Measurements from ENCODE around the gene HTRA1. TPM values are rescaled to one million over a fixed set of nuclear protein-coding genes. Genes with fewer than 3 reads are reported as not detected.

The HTRA1 gene
- total and polyA plus RNA-seq, 9 donors, result 54.2 to 325 (median 116) TPM

- H3K4me3 ChIP-seq (ENCODE audit: low read length), result peak overlapping the region; percentile 62
- peaks cover 34% of the 10 kb centered on the region for H3K4me1 ChIP-seq (ENCODE audit: control insufficient read depth, insufficient read depth, low read length)
- no peak for DNase-seq
- H3K9me3 ChIP-seq (replicated peaks; ENCODE audit: control insufficient read depth, low read depth, low read length), result no peaks in the 10 kb centered on the region
- WGBS (ENCODE audit: insufficient coverage), result under 1% methylated on average over 92 of the region's 95 CpGs
- H3K27ac ChIP-seq (ENCODE audit: low read length), result peak overlapping the region; percentile 65
- H3K36me3 ChIP-seq (ENCODE audit: control insufficient read depth, insufficient read depth, low read length), result no peaks in the 10 kb centered on the region
- peaks cover 58% of the 10 kb centered on the region for H3K27me3 ChIP-seq (ENCODE audit: control insufficient read depth, insufficient read depth, low read length)
Measured at GRCh38 chr10:122461729-122462532, 578 bp downstream of the HTRA1 start.

DNA sequence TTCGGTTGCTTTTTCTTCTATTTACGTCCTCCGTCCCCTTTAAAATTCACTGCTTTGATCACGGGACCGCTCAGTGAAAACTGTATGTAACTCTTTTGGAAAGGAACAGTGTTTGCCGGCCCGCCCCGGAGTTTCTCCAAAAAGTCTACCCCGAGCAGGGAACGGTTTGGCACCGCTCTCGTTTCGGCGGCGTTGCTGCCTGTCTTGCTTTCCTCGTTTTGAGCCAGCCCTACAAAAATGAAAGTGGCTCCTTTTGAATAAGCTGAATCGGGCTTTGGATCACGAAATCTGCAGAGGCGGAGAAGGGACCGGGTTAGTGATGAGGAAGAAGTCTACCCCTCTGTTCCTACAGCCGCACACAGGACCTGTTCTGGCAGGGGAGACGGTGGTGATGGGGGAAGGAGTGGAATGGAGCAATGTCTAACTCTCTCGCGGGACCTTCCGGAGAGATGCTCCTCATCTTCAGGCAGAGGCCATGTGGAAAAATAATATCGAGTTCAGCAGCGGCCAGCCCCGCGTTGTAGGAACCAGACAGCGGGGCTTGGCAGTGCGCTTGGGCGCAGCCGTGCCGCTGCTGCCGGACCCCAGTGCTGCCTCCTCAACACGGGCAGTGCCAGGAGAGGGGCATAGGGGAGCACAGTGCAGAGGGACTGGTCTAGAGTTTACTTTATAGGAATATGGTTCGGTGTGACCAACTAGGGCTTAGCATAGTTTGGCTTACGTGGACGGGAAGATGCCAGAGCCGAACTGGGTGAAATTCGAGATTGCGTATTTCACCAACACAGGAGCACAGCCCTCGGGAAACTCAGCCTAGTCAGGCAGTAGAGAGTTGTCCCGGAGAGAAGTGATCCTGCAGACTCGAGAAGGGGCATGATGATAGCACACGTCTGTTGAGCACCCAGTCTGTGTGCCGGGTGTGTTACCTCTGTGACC, 1.4 kb downstream of the HTRA1 start:
- Histone ChIP-seq H3K4me3 (ENCODE audit: low read length) (peak overlapping the region; percentile 62), H3K9me3 (replicated peaks; ENCODE audit: control insufficient read depth, low read depth, low read length) (no peaks in the 10 kb centered on the region), H3K4me1 (ENCODE audit: control insufficient read depth, insufficient read depth, low read length) (peaks cover 34% of the 10 kb centered on the region), H3K27me3 (ENCODE audit: control insufficient read depth, insufficient read depth, low read length) (peaks cover 57% of the 10 kb centered on the region), H3K36me3 (ENCODE audit: control insufficient read depth, insufficient read depth, low read length) (peaks cover 2% of the 10 kb centered on the region), H3K27ac (ENCODE audit: low read length) (peak overlapping the region; percentile 65)
- peak; percentile 89 for DNase-seq
- 6% methylated on average over 32 of the region's 47 CpGs for WGBS (ENCODE audit: insufficient coverage)

DNA sequence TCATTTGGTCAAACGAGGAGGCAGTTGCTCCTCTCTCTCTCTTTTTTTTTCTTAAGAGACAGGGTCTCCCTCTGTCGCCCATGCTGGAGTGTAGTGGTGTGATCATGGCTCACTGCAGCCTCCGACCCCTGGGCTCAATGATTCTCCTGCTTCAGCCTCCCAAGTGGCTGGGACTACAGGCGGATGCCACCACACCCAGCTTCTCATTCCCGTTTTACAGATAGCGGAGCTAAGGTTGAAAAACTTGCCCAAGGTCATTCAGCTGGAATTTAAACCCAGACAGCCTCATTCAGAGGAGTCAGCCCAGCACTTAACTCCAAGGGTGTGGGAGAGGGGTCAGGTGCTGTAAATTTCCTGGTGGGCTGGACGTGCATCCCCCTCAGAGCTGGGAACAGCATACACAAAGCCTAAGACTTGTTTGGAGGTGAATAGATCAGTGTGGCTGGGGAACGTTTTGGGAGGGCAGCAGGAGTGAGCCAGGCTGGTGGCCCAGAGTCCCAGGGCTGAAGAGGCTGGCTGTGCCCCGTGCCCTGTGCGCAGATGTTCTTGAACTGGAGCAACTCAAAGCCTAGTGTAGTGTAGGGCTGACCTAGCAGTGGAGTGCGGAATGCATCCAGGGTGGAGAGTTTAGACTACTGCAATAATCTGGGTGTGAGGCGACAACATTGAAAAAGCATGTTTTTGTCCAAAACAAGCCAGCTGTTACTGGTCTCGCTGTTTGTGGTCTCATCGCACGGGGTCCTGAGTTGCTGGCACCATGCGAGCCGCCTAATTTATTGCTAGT, 2.3 kb downstream of the HTRA1 start:
- Histone ChIP-seq H3K9me3 (replicated peaks; ENCODE audit: control insufficient read depth, low read depth, low read length) (no peaks in the 10 kb centered on the region), H3K27ac (ENCODE audit: low read length) (no peak overlapping the region), H3K27me3 (ENCODE audit: control insufficient read depth, insufficient read depth, low read length) (peaks cover 52% of the 10 kb centered on the region), H3K4me1 (ENCODE audit: control insufficient read depth, insufficient read depth, low read length) (peaks cover 31% of the 10 kb centered on the region), H3K4me3 (ENCODE audit: low read length) (peak overlapping the region; percentile 62), H3K36me3 (ENCODE audit: control insufficient read depth, insufficient read depth, low read length) (peaks cover 2% of the 10 kb centered on the region)
- DNase-seq, result no peak
- 70% methylated on average over 11 of the region's 17 CpGs for WGBS (ENCODE audit: insufficient coverage)

DNA sequence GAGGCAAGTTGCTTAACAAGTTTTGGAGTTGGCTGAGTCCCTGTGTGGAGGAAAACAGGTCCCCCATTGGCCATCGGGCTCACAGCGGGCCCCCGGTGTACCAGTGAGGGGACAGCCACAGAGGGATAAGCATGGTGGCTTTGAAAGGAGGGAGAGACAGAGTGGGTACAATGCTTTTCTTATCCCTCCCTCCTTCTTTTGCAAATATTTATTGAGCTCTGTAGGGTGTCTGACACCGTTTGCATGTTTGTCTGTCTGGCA, 2.8 kb downstream of the HTRA1 start:
- Histone ChIP-seq H3K4me1 (ENCODE audit: control insufficient read depth, insufficient read depth, low read length) (peaks cover 31% of the 10 kb centered on the region), H3K36me3 (ENCODE audit: control insufficient read depth, insufficient read depth, low read length) (peaks cover 2% of the 10 kb centered on the region), H3K27me3 (ENCODE audit: control insufficient read depth, insufficient read depth, low read length) (peaks cover 47% of the 10 kb centered on the region), H3K27ac (ENCODE audit: low read length) (no peak overlapping the region), H3K4me3 (ENCODE audit: low read length) (no peak overlapping the region), H3K9me3 (replicated peaks; ENCODE audit: control insufficient read depth, low read depth, low read length) (no peaks in the 10 kb centered on the region)
- DNase-seq, result no peak
- WGBS (ENCODE audit: insufficient coverage), result no CpG with 5 or more reads among the region's 4 CpGs

DNA sequence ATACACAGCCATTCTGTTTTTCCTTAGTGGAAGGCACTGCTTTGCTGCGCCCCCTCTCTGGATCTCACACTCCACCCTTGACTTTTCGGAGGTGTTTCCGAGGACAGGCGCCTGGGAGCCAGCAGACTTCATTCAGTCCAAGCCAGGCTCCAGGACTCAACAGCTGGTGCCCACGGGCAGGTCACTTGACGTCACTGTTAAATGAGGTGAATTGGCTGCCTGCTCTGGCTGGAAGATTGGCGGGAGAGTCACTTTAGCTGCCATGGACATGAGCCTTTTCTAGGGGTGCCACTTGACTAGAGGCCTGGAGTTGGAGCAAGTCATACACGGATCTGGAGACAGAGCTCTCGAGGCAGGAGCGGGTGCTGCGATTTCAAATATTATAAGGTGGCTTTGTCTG, 3.2 kb downstream of the HTRA1 start:
- no peak for DNase-seq
- Histone ChIP-seq H3K4me1 (ENCODE audit: control insufficient read depth, insufficient read depth, low read length) (peaks cover 31% of the 10 kb centered on the region), H3K36me3 (ENCODE audit: control insufficient read depth, insufficient read depth, low read length) (peaks cover 2% of the 10 kb centered on the region), H3K4me3 (ENCODE audit: low read length) (no peak overlapping the region), H3K9me3 (replicated peaks; ENCODE audit: control insufficient read depth, low read depth, low read length) (no peaks in the 10 kb centered on the region), H3K27ac (ENCODE audit: low read length) (no peak overlapping the region), H3K27me3 (ENCODE audit: control insufficient read depth, insufficient read depth, low read length) (peaks cover 43% of the 10 kb centered on the region)
- WGBS (ENCODE audit: insufficient coverage), result 81% methylated on average over 9 of the region's 11 CpGs

GRCh38 chr10:122465401-122466040, 4.2 kb downstream of the HTRA1 start:
- H3K36me3 ChIP-seq (ENCODE audit: control insufficient read depth, insufficient read depth, low read length), result peaks cover 2% of the 10 kb centered on the region
- H3K27me3 ChIP-seq (ENCODE audit: control insufficient read depth, insufficient read depth, low read length), result peaks cover 37% of the 10 kb centered on the region
- H3K27ac ChIP-seq (ENCODE audit: low read length), result no peak overlapping the region
- H3K9me3 ChIP-seq (replicated peaks; ENCODE audit: control insufficient read depth, low read depth, low read length), result no peaks in the 10 kb centered on the region
- no peak overlapping the region for H3K4me3 ChIP-seq (ENCODE audit: low read length)
- 45% methylated on average over 5 of the region's 6 CpGs for WGBS (ENCODE audit: insufficient coverage)
- DNase-seq, result peak; percentile 84
- H3K4me1 ChIP-seq (ENCODE audit: control insufficient read depth, insufficient read depth, low read length), result peaks cover 28% of the 10 kb centered on the region

DNA sequence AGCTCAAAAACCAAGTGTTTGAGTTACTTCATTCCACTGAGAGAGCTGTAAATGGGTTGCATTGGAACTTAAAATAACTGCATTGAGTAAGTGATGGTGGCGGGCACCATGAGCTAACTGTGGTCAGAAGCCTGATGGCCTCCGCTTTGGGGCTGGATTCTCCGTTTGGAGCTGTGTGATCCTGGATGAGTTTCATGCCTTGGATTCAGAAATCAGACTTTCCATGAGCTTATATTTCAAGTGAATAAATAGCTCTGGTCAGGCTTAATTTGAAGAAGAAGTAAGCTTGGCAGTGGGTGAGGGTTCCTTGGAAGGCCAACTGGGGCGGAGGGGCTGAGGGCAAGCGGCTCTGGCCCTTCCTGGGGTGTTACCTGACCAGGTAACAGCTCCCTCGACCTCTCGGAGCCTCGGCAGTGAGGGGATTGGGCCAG, 5.6 kb downstream of the HTRA1 start:
- Histone ChIP-seq H3K4me3 (ENCODE audit: low read length) (no peak overlapping the region), H3K27me3 (ENCODE audit: control insufficient read depth, insufficient read depth, low read length) (peaks cover 39% of the 10 kb centered on the region), H3K27ac (ENCODE audit: low read length) (no peak overlapping the region), H3K36me3 (ENCODE audit: control insufficient read depth, insufficient read depth, low read length) (peaks cover 2% of the 10 kb centered on the region), H3K9me3 (replicated peaks; ENCODE audit: control insufficient read depth, low read depth, low read length) (no peaks in the 10 kb centered on the region), H3K4me1 (ENCODE audit: control insufficient read depth, insufficient read depth, low read length) (peaks cover 22% of the 10 kb centered on the region)
- WGBS (ENCODE audit: insufficient coverage), result 68% methylated on average over 4 of the region's 8 CpGs
- peak; percentile 50 for DNase-seq

- Histone ChIP-seq H3K9me3 (replicated peaks; ENCODE audit: control insufficient read depth, low read depth, low read length) (no peaks in the 10 kb centered on the region), H3K4me3 (ENCODE audit: low read length) (no peak overlapping the region), H3K36me3 (ENCODE audit: control insufficient read depth, insufficient read depth, low read length) (peaks cover 2% of the 10 kb centered on the region), H3K27me3 (ENCODE audit: control insufficient read depth, insufficient read depth, low read length) (peaks cover 33% of the 10 kb centered on the region), H3K27ac (ENCODE audit: low read length) (no peak overlapping the region), H3K4me1 (ENCODE audit: control insufficient read depth, insufficient read depth, low read length) (peaks cover 21% of the 10 kb centered on the region)
- no peak for DNase-seq
- 79% methylated on average over 3 of the region's 6 CpGs for WGBS (ENCODE audit: insufficient coverage)
Measured at GRCh38 chr10:122467701-122468100, 6.3 kb downstream of the HTRA1 start.

DNA sequence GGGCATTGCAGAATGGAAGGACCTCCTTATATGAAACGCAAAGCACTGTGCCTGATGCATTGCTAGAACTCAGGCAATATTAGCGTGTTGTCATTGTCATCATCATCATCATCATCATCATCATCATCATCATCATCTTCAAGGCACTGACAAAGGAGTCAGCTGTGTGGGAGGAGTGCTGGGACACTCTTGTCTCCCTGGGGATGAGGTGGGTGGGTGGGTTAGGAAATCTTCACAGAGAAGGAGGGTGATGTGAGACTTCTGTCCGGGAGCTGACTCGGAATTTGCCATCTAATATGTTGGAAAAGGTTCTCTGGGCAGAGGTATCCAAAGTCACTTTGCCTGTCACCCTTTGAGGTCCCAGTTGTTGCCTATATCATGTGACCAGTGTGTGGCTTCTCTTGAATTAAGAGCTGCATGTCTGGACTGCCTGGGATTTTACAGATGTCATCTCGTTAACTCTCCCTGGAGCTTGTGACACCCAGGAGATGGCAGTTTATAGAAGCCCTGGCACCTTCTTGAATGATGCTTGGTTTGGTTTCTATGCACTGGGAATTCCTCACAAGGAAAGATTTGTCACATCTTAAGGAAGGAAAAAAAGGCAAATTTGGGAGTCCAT, 7.1 kb downstream of the HTRA1 start:
- Histone ChIP-seq H3K4me3 (ENCODE audit: low read length) (no peak overlapping the region), H3K27me3 (ENCODE audit: control insufficient read depth, insufficient read depth, low read length) (peaks cover 28% of the 10 kb centered on the region), H3K9me3 (replicated peaks; ENCODE audit: control insufficient read depth, low read depth, low read length) (no peaks in the 10 kb centered on the region), H3K36me3 (ENCODE audit: control insufficient read depth, insufficient read depth, low read length) (peaks cover 2% of the 10 kb centered on the region), H3K4me1 (ENCODE audit: control insufficient read depth, insufficient read depth, low read length) (peaks cover 14% of the 10 kb centered on the region), H3K27ac (ENCODE audit: low read length) (no peak overlapping the region)
- WGBS (ENCODE audit: insufficient coverage), result 100% methylated on average over 2 of the region's 5 CpGs
- DNase-seq, result peak; percentile 45
